HCEC 1CT (cell line): Measurements from ENCODE around the gene GTF2I.
"Not testable (repeated sequence)": the region's sequence is repeated elsewhere in the genome, so short reads cannot be mapped to it uniquely, and the experiment has no call there.

ENCODE experiments used
- DNase-seq: peaks from one replicate; pipeline ENCODE4 v3.0.0-alpha.2; 2017

The GTF2I gene

GRCh38 chr7:74717889-74718288, 60.4 kb downstream of the GTF2I start:
- no peak for DNase-seq

- peak; percentile 12 for DNase-seq
Measured at GRCh38 chr7:74718336-74718735, 60.8 kb downstream of the GTF2I start.

GRCh38 chr7:74722153-74722552, 64.6 kb downstream of the GTF2I start:
- DNase-seq, result no peak

- no peak for DNase-seq
Measured at GRCh38 chr7:74725840-74726239, 68.3 kb downstream of the GTF2I start.

GRCh38 chr7:74726309-74727101, 69.0 kb downstream of the GTF2I start:
- no peak for DNase-seq

- not testable (repeated sequence) for DNase-seq
Measured at GRCh38 chr7:74728686-74729085, 71.2 kb downstream of the GTF2I start.

- DNase-seq, result not testable (repeated sequence)
Measured at GRCh38 chr7:74730186-74730585, 72.7 kb downstream of the GTF2I start.

- not testable (repeated sequence) for DNase-seq
Measured at GRCh38 chr7:74739974-74740703, 82.6 kb downstream of the GTF2I start.

GRCh38 chr7:74743936-74744557, 86.5 kb downstream of the GTF2I start:
- DNase-seq, result not testable (repeated sequence)

- not testable (repeated sequence) for DNase-seq
Measured at GRCh38 chr7:74753921-74754482, 96.5 kb downstream of the GTF2I start.

- DNase-seq, result not testable (repeated sequence)
Measured at GRCh38 chr7:74756673-74757072, 99.2 kb downstream of the GTF2I start.

GRCh38 chr7:74758268-74758667, 100.8 kb downstream of the GTF2I start:
- DNase-seq, result not testable (repeated sequence)

GRCh38 chr7:74758982-74759381, 101.5 kb downstream of the GTF2I start:
- not testable (repeated sequence) for DNase-seq

- DNase-seq, result not testable (repeated sequence)
Measured at GRCh38 chr7:74765205-74765918, 107.8 kb downstream of the GTF2I start.

GRCh38 chr7:74766509-74766908, 109.0 kb downstream of the GTF2I start:
- not testable (repeated sequence) for DNase-seq

- DNase-seq, result not testable (repeated sequence)
Measured at GRCh38 chr7:74766991-74767390, 109.5 kb downstream of the GTF2I start.

- DNase-seq, result not testable (repeated sequence)
Measured at GRCh38 chr7:74770062-74770461, 112.5 kb downstream of the GTF2I start.

- DNase-seq, result not testable (repeated sequence)
Measured at GRCh38 chr7:74772093-74772492, 114.6 kb downstream of the GTF2I start.

GRCh38 chr7:74773760-74774750, 116.5 kb downstream of the GTF2I start, which contains the start of gene NCF1:
NCF1 (plus strand) TSS chr7:74774011; CDS start chr7:74774032, 21 bp downstream.
- not testable (repeated sequence) for DNase-seq

- DNase-seq, result not testable (repeated sequence)
Measured at GRCh38 chr7:74775111-74775510, 117.6 kb downstream of the GTF2I start.

GRCh38 chr7:74779053-74779452, 121.5 kb downstream of the GTF2I start:
- not testable (repeated sequence) for DNase-seq
